ENCODE measurements around the gene TCF7L2.

- TF ChIP-seq POLR2A (IDR thresholded peaks at IDR 0.05), result no peak
- TF ChIP-seq, protein P1, sequence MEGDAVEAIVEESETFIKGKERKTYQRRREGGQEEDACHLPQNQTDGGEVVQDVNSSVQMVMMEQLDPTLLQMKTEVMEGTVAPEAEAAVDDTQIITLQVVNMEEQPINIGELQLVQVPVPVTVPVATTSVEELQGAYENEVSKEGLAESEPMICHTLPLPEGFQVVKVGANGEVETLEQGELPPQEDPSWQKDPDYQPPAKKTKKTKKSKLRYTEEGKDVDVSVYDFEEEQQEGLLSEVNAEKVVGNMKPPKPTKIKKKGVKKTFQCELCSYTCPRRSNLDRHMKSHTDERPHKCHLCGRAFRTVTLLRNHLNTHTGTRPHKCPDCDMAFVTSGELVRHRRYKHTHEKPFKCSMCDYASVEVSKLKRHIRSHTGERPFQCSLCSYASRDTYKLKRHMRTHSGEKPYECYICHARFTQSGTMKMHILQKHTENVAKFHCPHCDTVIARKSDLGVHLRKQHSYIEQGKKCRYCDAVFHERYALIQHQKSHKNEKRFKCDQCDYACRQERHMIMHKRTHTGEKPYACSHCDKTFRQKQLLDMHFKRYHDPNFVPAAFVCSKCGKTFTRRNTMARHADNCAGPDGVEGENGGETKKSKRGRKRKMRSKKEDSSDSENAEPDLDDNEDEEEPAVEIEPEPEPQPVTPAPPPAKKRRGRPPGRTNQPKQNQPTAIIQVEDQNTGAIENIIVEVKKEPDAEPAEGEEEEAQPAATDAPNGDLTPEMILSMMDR (IDR thresholded peaks at IDR 0.05), result peak; percentile 47 to 93 (median 86)
Measured at GRCh38 chr10:113126229-113127201, 176.5 kb downstream of the TCF7L2 start.
